ENCODE data around the gene SORCS2. TPM values are rescaled to one million over a fixed set of nuclear protein-coding genes. Genes with fewer than 3 reads are reported as not detected.
"Not testable (repeated sequence)": the region's sequence is repeated elsewhere in the genome, so short reads cannot be mapped to it uniquely, and the experiment has no call there.

The SORCS2 gene
- total RNA-seq, 1 donor from 2014 or later = not detected

- TF ChIP-seq CTCF (IDR thresholded peaks at IDR 0.05) = no peak
- no peaks in the 10 kb centered on the region for H3K36me3 Mint-ChIP-seq (ENCODE audit: low read depth)
- ATAC-seq (ENCODE audit: low read depth) = no peak
- H3K27me3 Mint-ChIP-seq = no peaks in the 10 kb centered on the region
- H3K4me1 Mint-ChIP-seq = no peaks in the 10 kb centered on the region
- H3K9me3 Mint-ChIP-seq = peaks cover 35% of the 10 kb centered on the region
- H3K4me3 Mint-ChIP-seq = no peak overlapping the region
- ChIA-PET CTCF (no interaction called here), POLR2A (no interaction called here)
- no peak for DNase-seq
- intact Hi-C loops (cut with micrococcal nuclease) = no loop called here
- H3K27ac Mint-ChIP-seq = no peak overlapping the region
Observed at GRCh38 chr4:7574287-7575014, 382.1 kb downstream of the SORCS2 start.

- ATAC-seq (ENCODE audit: low read depth) (no peak), DNase-seq (no peak)
- no peak overlapping the region for H3K4me3 Mint-ChIP-seq
- no peaks in the 10 kb centered on the region for H3K36me3 Mint-ChIP-seq (ENCODE audit: low read depth)
- ChIA-PET CTCF (no interaction called here), POLR2A (no interaction called here)
- intact Hi-C loops (cut with micrococcal nuclease) = no loop called here
- peaks cover 38% of the 10 kb centered on the region for H3K9me3 Mint-ChIP-seq
- no peak overlapping the region for H3K27ac Mint-ChIP-seq
- no peaks in the 10 kb centered on the region for H3K27me3 Mint-ChIP-seq
- H3K4me1 Mint-ChIP-seq = no peaks in the 10 kb centered on the region
- TF ChIP-seq CTCF (IDR thresholded peaks at IDR 0.05) = no peak
Observed at GRCh38 chr4:7575426-7575825, 383.1 kb downstream of the SORCS2 start.

- intact Hi-C loops (cut with micrococcal nuclease); POLR2A ChIA-PET; H3K36me3 Mint-ChIP-seq (ENCODE audit: low read depth); ATAC-seq (ENCODE audit: low read depth); H3K27me3 Mint-ChIP-seq; H3K27ac Mint-ChIP-seq; CTCF ChIA-PET; H3K4me3 Mint-ChIP-seq; DNase-seq; H3K4me1 Mint-ChIP-seq: not testable (repeated sequence)
- peaks cover 42% of the 10 kb centered on the region for H3K9me3 Mint-ChIP-seq
Observed at GRCh38 chr4:7577361-7578039, 385.2 kb downstream of the SORCS2 start.

- H3K27me3 Mint-ChIP-seq = no peaks in the 10 kb centered on the region
- ATAC-seq (ENCODE audit: low read depth) (no peak), DNase-seq (no peak)
- H3K36me3 Mint-ChIP-seq (ENCODE audit: low read depth) = no peaks in the 10 kb centered on the region
- H3K9me3 Mint-ChIP-seq = peaks cover 35% of the 10 kb centered on the region
- intact Hi-C loops (cut with micrococcal nuclease) = no loop called here
- no peak overlapping the region for H3K27ac Mint-ChIP-seq
- H3K4me3 Mint-ChIP-seq = no peak overlapping the region
- no peak for TF ChIP-seq CTCF (IDR thresholded peaks at IDR 0.05)
- H3K4me1 Mint-ChIP-seq = no peaks in the 10 kb centered on the region
- ChIA-PET POLR2A (no interaction called here), CTCF (no interaction called here)
Observed at GRCh38 chr4:7581477-7581876, 389.1 kb downstream of the SORCS2 start.

GRCh38 chr4:7582313-7583097 is 390.2 kb downstream of the SORCS2 start:
- Mint-ChIP-seq H3K4me1 (no peaks in the 10 kb centered on the region), H3K4me3 (no peak overlapping the region), H3K9me3 (peaks cover 31% of the 10 kb centered on the region), H3K27ac (no peak overlapping the region), H3K36me3 (ENCODE audit: low read depth) (no peaks in the 10 kb centered on the region), H3K27me3 (no peaks in the 10 kb centered on the region)
- no peak for TF ChIP-seq CTCF (IDR thresholded peaks at IDR 0.05)
- DNase-seq (no peak), ATAC-seq (ENCODE audit: low read depth) (no peak)
- intact Hi-C loops (cut with micrococcal nuclease) = no loop called here
- ChIA-PET POLR2A (no interaction called here), CTCF (no interaction called here)

Data from activated B cell treated with CpG ODN at 0.5 μM for 24 hours (primary cell).